Measurements from ENCODE around the gene PRRG4.
"Not testable (repeated sequence)": the region's sequence is repeated elsewhere in the genome, so short reads cannot be mapped to it uniquely, and the experiment has no call there.

The PRRG4 gene

GRCh38 chr11:32829680-32830412 lies at the start of gene PRRG4:
TSS of gene PRRG4 (plus strand) at chr11:32829927. CDS start at chr11:32830530, 603 bp downstream.
- peak within 1 kb of the TSS; percentile 93 for H3K4me3 Mint-ChIP-seq
- peak; percentile 64 for DNase-seq (ENCODE audit: low spot score)
- H3K4me1 Mint-ChIP-seq (ENCODE audit: low read depth): peaks cover 14% of the 10 kb centered on the region
- no peaks in the 10 kb centered on the region for H3K9me3 Mint-ChIP-seq
- H3K27me3 Mint-ChIP-seq (ENCODE audit: low read depth): peaks cover 27% of the 10 kb centered on the region
- H3K27ac Mint-ChIP-seq: peak within 1 kb of the TSS; percentile 79
- no peaks in the 10 kb centered on the region for H3K36me3 Mint-ChIP-seq (ENCODE audit: low read depth)

- DNase-seq (ENCODE audit: low spot score); H3K27me3 Mint-ChIP-seq (ENCODE audit: low read depth); H3K9me3 Mint-ChIP-seq; H3K4me3 Mint-ChIP-seq; H3K36me3 Mint-ChIP-seq (ENCODE audit: low read depth); H3K27ac Mint-ChIP-seq; H3K4me1 Mint-ChIP-seq (ENCODE audit: low read depth): not testable (repeated sequence)
Observed at GRCh38 chr11:32780839-32781238, 48.9 kb upstream of the PRRG4 start.

- no peak overlapping the region for H3K4me3 Mint-ChIP-seq
- H3K27ac Mint-ChIP-seq: no peak overlapping the region
Observed at GRCh38 chr11:32781721-32782120, 48.0 kb upstream of the PRRG4 start.

GRCh38 chr11:32785262-32785661 lies 44.5 kb upstream of the PRRG4 start:
- no peak for DNase-seq (ENCODE audit: low spot score)
- H3K27me3 Mint-ChIP-seq (ENCODE audit: low read depth): peaks cover 19% of the 10 kb centered on the region
- no peaks in the 10 kb centered on the region for H3K36me3 Mint-ChIP-seq (ENCODE audit: low read depth)
- H3K9me3 Mint-ChIP-seq: no peaks in the 10 kb centered on the region
- no peaks in the 10 kb centered on the region for H3K4me1 Mint-ChIP-seq (ENCODE audit: low read depth)
- H3K27ac Mint-ChIP-seq: no peak overlapping the region
- H3K4me3 Mint-ChIP-seq: no peak overlapping the region

More at GRCh38 chr11:32781721-32782120, 48.0 kb upstream of the PRRG4 start:
- Mint-ChIP-seq H3K36me3 (ENCODE audit: low read depth) (no peaks in the 10 kb centered on the region), H3K9me3 (no peaks in the 10 kb centered on the region), H3K4me1 (ENCODE audit: low read depth) (no peaks in the 10 kb centered on the region), H3K27me3 (ENCODE audit: low read depth) (peaks cover 7% of the 10 kb centered on the region)
- DNase-seq (ENCODE audit: low spot score): no peak

- Mint-ChIP-seq H3K4me3 (no peak overlapping the region), H3K27ac (no peak overlapping the region), H3K27me3 (ENCODE audit: low read depth) (peaks cover 23% of the 10 kb centered on the region), H3K4me1 (ENCODE audit: low read depth) (no peaks in the 10 kb centered on the region), H3K9me3 (no peaks in the 10 kb centered on the region), H3K36me3 (ENCODE audit: low read depth) (no peaks in the 10 kb centered on the region)
- DNase-seq (ENCODE audit: low spot score): no peak
Observed at GRCh38 chr11:32786811-32787210, 42.9 kb upstream of the PRRG4 start.

- no peak overlapping the region for H3K4me3 Mint-ChIP-seq
- H3K36me3 Mint-ChIP-seq (ENCODE audit: low read depth): no peaks in the 10 kb centered on the region
- no peaks in the 10 kb centered on the region for H3K9me3 Mint-ChIP-seq
- peaks cover 21% of the 10 kb centered on the region for H3K27me3 Mint-ChIP-seq (ENCODE audit: low read depth)
- H3K4me1 Mint-ChIP-seq (ENCODE audit: low read depth): peaks cover 4% of the 10 kb centered on the region
- DNase-seq (ENCODE audit: low spot score): no peak
- no peak overlapping the region for H3K27ac Mint-ChIP-seq
Observed at GRCh38 chr11:32790916-32791315, 38.8 kb upstream of the PRRG4 start.

GRCh38 chr11:32792111-32792947 lies 37.4 kb upstream of the PRRG4 start:
- peaks cover 23% of the 10 kb centered on the region for H3K27me3 Mint-ChIP-seq (ENCODE audit: low read depth)
- H3K27ac Mint-ChIP-seq: no peak overlapping the region
- H3K4me3 Mint-ChIP-seq: no peak overlapping the region
- peaks cover 4% of the 10 kb centered on the region for H3K4me1 Mint-ChIP-seq (ENCODE audit: low read depth)
- no peaks in the 10 kb centered on the region for H3K9me3 Mint-ChIP-seq
- DNase-seq (ENCODE audit: low spot score): no peak
- H3K36me3 Mint-ChIP-seq (ENCODE audit: low read depth): no peaks in the 10 kb centered on the region

GRCh38 chr11:32792948-32793475 lies 36.7 kb upstream of the PRRG4 start:
- no peak overlapping the region for H3K27ac Mint-ChIP-seq
- H3K9me3 Mint-ChIP-seq: no peaks in the 10 kb centered on the region
- DNase-seq (ENCODE audit: low spot score): peak; percentile 34
- peaks cover 20% of the 10 kb centered on the region for H3K27me3 Mint-ChIP-seq (ENCODE audit: low read depth)
- no peaks in the 10 kb centered on the region for H3K36me3 Mint-ChIP-seq (ENCODE audit: low read depth)
- no peak overlapping the region for H3K4me3 Mint-ChIP-seq
- peaks cover 4% of the 10 kb centered on the region for H3K4me1 Mint-ChIP-seq (ENCODE audit: low read depth)

GRCh38 chr11:32794439-32794838 lies 35.3 kb upstream of the PRRG4 start, which contains the start of gene CCDC73:
TSS of gene CCDC73 (minus strand) at chr11:32794662. CDS start at chr11:32760243, 34,419 bp downstream.
- H3K27me3 Mint-ChIP-seq (ENCODE audit: low read depth): peaks cover 15% of the 10 kb centered on the region
- DNase-seq (ENCODE audit: low spot score): no peak
- no peak within 1 kb of the TSS for H3K27ac Mint-ChIP-seq
- no peak within 1 kb of the TSS for H3K4me3 Mint-ChIP-seq
- no peaks in the 10 kb centered on the region for H3K36me3 Mint-ChIP-seq (ENCODE audit: low read depth)
- no peaks in the 10 kb centered on the region for H3K9me3 Mint-ChIP-seq
- peaks cover 4% of the 10 kb centered on the region for H3K4me1 Mint-ChIP-seq (ENCODE audit: low read depth)

- Mint-ChIP-seq H3K27me3 (ENCODE audit: low read depth) (peaks cover 11% of the 10 kb centered on the region), H3K4me1 (ENCODE audit: low read depth) (peaks cover 4% of the 10 kb centered on the region), H3K9me3 (no peaks in the 10 kb centered on the region), H3K36me3 (ENCODE audit: low read depth) (no peaks in the 10 kb centered on the region), H3K27ac (no peak overlapping the region), H3K4me3 (no peak overlapping the region)
- no peak for DNase-seq (ENCODE audit: low spot score)
Observed at GRCh38 chr11:32796425-32796824, 33.3 kb upstream of the PRRG4 start.

- H3K4me1 Mint-ChIP-seq (ENCODE audit: low read depth): peaks cover 1% of the 10 kb centered on the region
Observed at GRCh38 chr11:32809313-32809712, 20.4 kb upstream of the PRRG4 start.

GRCh38 chr11:32817181-32817851 lies 12.4 kb upstream of the PRRG4 start:
- Mint-ChIP-seq H3K36me3 (ENCODE audit: low read depth) (no peaks in the 10 kb centered on the region), H3K9me3 (no peaks in the 10 kb centered on the region), H3K27me3 (ENCODE audit: low read depth) (peaks cover 11% of the 10 kb centered on the region), H3K27ac (no peak overlapping the region), H3K4me3 (no peak overlapping the region), H3K4me1 (ENCODE audit: low read depth) (peaks cover 8% of the 10 kb centered on the region)
- DNase-seq (ENCODE audit: low spot score): no peak

More at GRCh38 chr11:32809313-32809712, 20.4 kb upstream of the PRRG4 start:
- peak; percentile 46 for DNase-seq (ENCODE audit: low spot score)
- Mint-ChIP-seq H3K36me3 (ENCODE audit: low read depth) (no peaks in the 10 kb centered on the region), H3K4me3 (no peak overlapping the region), H3K27ac (no peak overlapping the region), H3K27me3 (ENCODE audit: low read depth) (peaks cover 11% of the 10 kb centered on the region), H3K9me3 (no peaks in the 10 kb centered on the region)

GRCh38 chr11:32817852-32818183 lies 11.9 kb upstream of the PRRG4 start:
- Mint-ChIP-seq H3K4me3 (no peak overlapping the region), H3K27me3 (ENCODE audit: low read depth) (peaks cover 11% of the 10 kb centered on the region), H3K4me1 (ENCODE audit: low read depth) (peaks cover 8% of the 10 kb centered on the region), H3K27ac (no peak overlapping the region), H3K36me3 (ENCODE audit: low read depth) (no peaks in the 10 kb centered on the region), H3K9me3 (no peaks in the 10 kb centered on the region)
- no peak for DNase-seq (ENCODE audit: low spot score)

- Mint-ChIP-seq H3K9me3 (no peaks in the 10 kb centered on the region), H3K36me3 (ENCODE audit: low read depth) (no peaks in the 10 kb centered on the region), H3K27me3 (ENCODE audit: low read depth) (peaks cover 11% of the 10 kb centered on the region), H3K27ac (no peak overlapping the region), H3K4me1 (ENCODE audit: low read depth) (peaks cover 8% of the 10 kb centered on the region), H3K4me3 (no peak overlapping the region)
- no peak for DNase-seq (ENCODE audit: low spot score)
Observed at GRCh38 chr11:32819187-32819586, 10.5 kb upstream of the PRRG4 start.
